SK-N-SH treated with all-trans-retinoic acid at 6 μM for 48 hours (cell line): Measurements from ENCODE around the gene FOXR1.
"Not testable (repeated sequence)": the region's sequence is repeated elsewhere in the genome, so short reads cannot be mapped to it uniquely, and the experiment has no call there.

Experiments used
- ATAC-seq: fragments of 200-7000 bp; cut with Tn5 transposase; 3 replicates; pipeline ENCODE4 v1.9.1; 2020; ENCODE audit warnings: mild to moderate bottlenecking, moderate library complexity
- ARNTL ChIP-seq: fragments of 450-650 bp; formaldehyde crosslinking; IDR thresholded peaks from 2 replicates; pipeline ENCODE4 v1.5.0; 2020; ENCODE audit warnings: low read depth, mild to moderate bottlenecking, moderate library complexity, borderline replicate concordance
- CSDC2 ChIP-seq: fragments of 250-450 bp; sonication (Bioruptor Pico); IDR thresholded peaks from 2 replicates; pipeline ENCODE4 v1.5.0; 2020; ENCODE audit warnings: mild to moderate bottlenecking, moderate library complexity
- ESRRG ChIP-seq: fragments of 250-450 bp; sonication (Bioruptor Pico); IDR thresholded peaks from 2 replicates; pipeline ENCODE4 v1.6.1; 2021; ENCODE audit warnings: mild to moderate bottlenecking
- GLIS3 ChIP-seq: fragments of 250-450 bp; sonication (Bioruptor Pico); IDR thresholded peaks from 2 replicates; pipeline ENCODE4 v1.5.0; 2020; ENCODE audit warnings: mild to moderate bottlenecking, moderate library complexity
- ISL1 ChIP-seq: fragments of 250-450 bp; sonication (Bioruptor Pico); IDR thresholded peaks from 2 replicates; pipeline ENCODE4 v2.1.2; 2022; ENCODE audit warnings: mild to moderate bottlenecking, moderate library complexity
- POU6F1 ChIP-seq: fragments of 250-450 bp; sonication (Bioruptor Pico); IDR thresholded peaks from 2 replicates; pipeline ENCODE4 v1.8.0; 2021; ENCODE audit warnings: low read depth, mild to moderate bottlenecking, moderate library complexity, borderline replicate concordance
- PPARA ChIP-seq: fragments of 250-450 bp; sonication (Bioruptor Pico); IDR thresholded peaks from 2 replicates; pipeline ENCODE4 v1.5.0; 2020; ENCODE audit warnings: mild to moderate bottlenecking, borderline replicate concordance
- RARB ChIP-seq: fragments of 250-450 bp; sonication (Bioruptor Pico); IDR thresholded peaks from 2 replicates; pipeline ENCODE4 v1.8.0; 2021; ENCODE audit warnings: mild to moderate bottlenecking, moderate library complexity
- SNAI2 ChIP-seq: fragments of 250-450 bp; sonication (Bioruptor Pico); IDR thresholded peaks from 2 replicates; pipeline ENCODE4 v1.5.0; 2020; ENCODE audit warnings: mild to moderate bottlenecking, moderate library complexity
- TCF4 ChIP-seq: fragments of 250-450 bp; sonication (Bioruptor Pico); IDR thresholded peaks from 2 replicates; pipeline ENCODE4 v1.8.0; 2021; ENCODE audit warnings: mild to moderate bottlenecking, moderate library complexity, borderline replicate concordance
- ZC3H10 ChIP-seq: fragments of 250-450 bp; sonication (Bioruptor Pico); IDR thresholded peaks from 2 replicates; pipeline ENCODE4 v1.5.1; 2021; ENCODE audit warnings: mild to moderate bottlenecking, moderate library complexity
- ZFP3 ChIP-seq: fragments of 250-450 bp; sonication (Bioruptor Pico); IDR thresholded peaks from 2 replicates; pipeline ENCODE4 v1.5.0; 2020; ENCODE audit warnings: mild to moderate bottlenecking, moderate library complexity
- ZFP30 ChIP-seq: fragments of 450-650 bp; formaldehyde crosslinking; IDR thresholded peaks from 2 replicates; pipeline ENCODE4 v1.5.0; 2022; ENCODE audit warnings: mild to moderate bottlenecking, moderate library complexity
- ZNF565 ChIP-seq: fragments of 450-650 bp; formaldehyde crosslinking; conservative IDR thresholded peaks from 2 replicates; pipeline ENCODE4 v1.5.0; 2020; ENCODE audit warnings: low read depth, mild to moderate bottlenecking, moderate library complexity
- ZNF70 ChIP-seq: fragments of 450-650 bp; formaldehyde crosslinking; IDR thresholded peaks from 2 replicates; pipeline ENCODE4 v1.5.0; 2020; ENCODE audit warnings: mild to moderate bottlenecking, moderate library complexity
- TF ChIP-seq, protein P1 (sequence below): fragments of 250-450 bp; sonication (Bioruptor Pico); IDR thresholded peaks from 2 replicates; pipeline ENCODE4 v1.5.0; 2020; ENCODE audit warnings: mild to moderate bottlenecking, moderate library complexity
- TF ChIP-seq, protein P2 (sequence below): fragments of 250-450 bp; sonication (Bioruptor Pico); IDR thresholded peaks from 2 replicates; pipeline ENCODE4 v1.5.1; 2021; ENCODE audit warnings: mild to moderate bottlenecking, moderate library complexity
- TF ChIP-seq, protein P3 (sequence below): fragments of 250-450 bp; sonication (Bioruptor Pico); IDR thresholded peaks from 2 replicates; pipeline ENCODE4 v1.8.0; 2020; ENCODE audit warnings: mild to moderate bottlenecking, moderate library complexity, borderline replicate concordance
- TF ChIP-seq, protein P4 (sequence below): fragments of 250-450 bp; sonication (Bioruptor Pico); IDR thresholded peaks from 2 replicates; pipeline ENCODE4 v1.5.1; 2020; ENCODE audit warnings: low read depth, mild to moderate bottlenecking, moderate library complexity

FOXR1 gene

DNA sequence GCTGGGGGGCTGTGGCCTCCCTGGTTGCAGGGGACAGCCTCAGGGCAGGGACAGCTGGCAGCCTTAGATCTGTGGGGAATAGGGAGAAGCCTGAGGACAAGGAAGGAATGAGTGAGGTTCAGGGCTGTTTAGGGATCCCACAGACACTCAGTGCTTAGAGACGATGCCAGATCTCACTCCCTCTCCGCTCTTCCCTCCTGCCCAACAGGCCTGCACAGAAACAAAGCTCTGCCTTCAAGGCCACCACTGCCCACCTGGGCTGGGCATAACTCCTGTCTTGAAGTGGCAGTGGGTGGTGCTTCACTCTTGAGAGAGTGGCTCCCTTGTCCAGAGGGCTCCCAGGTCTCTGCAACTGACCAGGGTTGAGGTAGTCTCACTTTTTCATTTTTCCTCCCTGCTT lies 13.3 kb downstream of the FOXR1 start:
- no peak; the same call in 2 of the 3 replicates for ATAC-seq
- TF ChIP-seq ESRRG (CRISPR knock-in tag) (no peak), ARNTL (CRISPR knock-in tag) (no peak), CSDC2 (CRISPR knock-in tag) (no peak), ZFP3 (CRISPR knock-in tag) (no peak), TCF4 (CRISPR knock-in tag) (no peak), SNAI2 (CRISPR knock-in tag) (no peak), ZC3H10 (no peak)
- TF ChIP-seq, protein P1, sequence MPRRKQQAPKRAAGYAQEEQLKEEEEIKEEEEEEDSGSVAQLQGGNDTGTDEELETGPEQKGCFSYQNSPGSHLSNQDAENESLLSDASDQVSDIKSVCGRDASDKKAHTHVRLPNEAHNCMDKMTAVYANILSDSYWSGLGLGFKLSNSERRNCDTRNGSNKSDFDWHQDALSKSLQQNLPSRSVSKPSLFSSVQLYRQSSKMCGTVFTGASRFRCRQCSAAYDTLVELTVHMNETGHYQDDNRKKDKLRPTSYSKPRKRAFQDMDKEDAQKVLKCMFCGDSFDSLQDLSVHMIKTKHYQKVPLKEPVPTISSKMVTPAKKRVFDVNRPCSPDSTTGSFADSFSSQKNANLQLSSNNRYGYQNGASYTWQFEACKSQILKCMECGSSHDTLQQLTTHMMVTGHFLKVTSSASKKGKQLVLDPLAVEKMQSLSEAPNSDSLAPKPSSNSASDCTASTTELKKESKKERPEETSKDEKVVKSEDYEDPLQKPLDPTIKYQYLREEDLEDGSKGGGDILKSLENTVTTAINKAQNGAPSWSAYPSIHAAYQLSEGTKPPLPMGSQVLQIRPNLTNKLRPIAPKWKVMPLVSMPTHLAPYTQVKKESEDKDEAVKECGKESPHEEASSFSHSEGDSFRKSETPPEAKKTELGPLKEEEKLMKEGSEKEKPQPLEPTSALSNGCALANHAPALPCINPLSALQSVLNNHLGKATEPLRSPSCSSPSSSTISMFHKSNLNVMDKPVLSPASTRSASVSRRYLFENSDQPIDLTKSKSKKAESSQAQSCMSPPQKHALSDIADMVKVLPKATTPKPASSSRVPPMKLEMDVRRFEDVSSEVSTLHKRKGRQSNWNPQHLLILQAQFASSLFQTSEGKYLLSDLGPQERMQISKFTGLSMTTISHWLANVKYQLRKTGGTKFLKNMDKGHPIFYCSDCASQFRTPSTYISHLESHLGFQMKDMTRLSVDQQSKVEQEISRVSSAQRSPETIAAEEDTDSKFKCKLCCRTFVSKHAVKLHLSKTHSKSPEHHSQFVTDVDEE (CRISPR knock-in tag) = no peak

DNA sequence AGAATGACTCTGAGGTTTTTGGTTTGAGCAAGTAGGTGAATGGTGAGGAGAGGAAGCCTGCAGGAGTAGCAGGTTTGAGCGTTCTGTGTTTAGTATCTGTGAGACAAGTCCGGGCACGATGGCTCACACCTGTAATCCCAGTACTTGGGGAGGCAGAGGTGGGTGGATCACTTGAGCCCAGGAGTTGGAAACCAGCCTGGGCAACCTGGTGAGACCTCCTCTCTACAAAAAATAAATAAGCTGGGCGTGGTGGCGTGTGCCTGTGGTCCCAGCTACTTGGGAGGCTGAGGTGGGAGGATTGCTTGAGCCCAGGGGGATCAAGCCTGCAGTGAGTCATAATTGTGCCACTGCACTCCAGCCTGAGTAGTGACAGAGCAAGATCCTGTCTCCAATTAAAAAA lies 16.7 kb downstream of the FOXR1 start:
- ATAC-seq = no peak
- TF ChIP-seq ZC3H10 = no peak
- no peak for TF ChIP-seq RARB (CRISPR knock-in tag)
- no peak for TF ChIP-seq ARNTL (CRISPR knock-in tag)
- TF ChIP-seq, all 23 proteins: peak for 0

DNA sequence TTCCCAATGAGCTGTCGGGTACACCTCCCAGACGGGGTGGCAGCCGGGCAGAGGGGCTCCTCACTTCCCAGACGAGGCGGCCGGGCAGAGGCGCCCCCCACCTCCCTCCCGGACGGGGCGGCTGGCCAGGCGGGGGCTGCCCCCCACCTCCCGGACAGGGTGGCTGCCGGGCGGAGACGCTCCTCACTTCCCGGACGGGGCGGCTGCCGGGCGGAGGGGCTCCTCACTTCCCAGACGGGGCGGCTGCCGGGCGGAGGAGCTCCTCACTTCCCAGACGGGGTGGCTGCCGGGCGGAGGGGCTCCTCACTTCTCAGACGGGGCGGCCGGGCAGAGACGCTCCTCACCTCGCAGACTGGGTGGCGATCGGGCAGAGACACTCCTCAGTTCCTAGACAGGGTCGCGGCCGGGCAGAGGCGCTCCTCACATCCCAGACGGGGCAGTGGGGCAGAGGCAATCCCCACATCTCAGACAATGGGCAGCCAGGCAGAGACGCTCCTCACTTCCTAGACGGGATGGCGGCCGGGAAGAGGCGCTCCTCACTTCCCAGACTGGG lies 20.0 kb downstream of the FOXR1 start:
- ATAC-seq = not testable (repeated sequence)

DNA sequence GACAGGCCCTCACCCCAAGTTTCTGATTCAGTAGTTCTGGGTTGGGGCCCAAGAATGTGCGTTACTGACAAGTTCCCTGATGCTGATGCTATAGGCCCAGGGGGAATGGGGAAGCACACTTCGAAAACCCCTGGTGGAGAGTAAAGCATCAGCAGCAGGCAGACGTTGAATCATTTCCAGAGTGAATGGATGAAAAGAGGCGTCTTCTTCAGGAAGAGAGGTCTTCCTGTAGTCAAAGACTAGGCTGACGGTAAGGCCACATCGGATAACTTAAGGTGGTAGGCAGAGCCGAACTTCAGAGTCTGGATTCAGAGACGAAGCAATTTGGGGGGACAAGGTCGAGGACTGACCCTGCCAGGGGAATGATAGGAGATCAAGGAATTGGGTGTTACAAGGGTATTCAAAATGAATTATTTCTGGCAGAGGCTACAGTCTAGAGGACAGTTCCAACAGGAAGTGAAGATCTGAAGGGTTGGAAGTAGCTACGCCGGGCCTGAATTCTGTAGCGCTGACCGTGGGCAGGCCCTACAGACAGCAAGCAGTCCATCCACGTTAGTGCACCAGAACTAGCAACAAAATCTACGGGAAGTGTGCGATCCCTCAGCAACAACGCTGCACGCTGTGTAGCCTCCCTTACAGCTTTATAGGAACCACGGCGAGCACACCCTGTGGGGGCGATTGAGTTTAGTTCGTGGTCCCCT lies 25.5 kb downstream of the FOXR1 start:
- peak; percentile 13 for ATAC-seq
- no peak for TF ChIP-seq ZNF565 (CRISPR knock-in tag)
- no peak for TF ChIP-seq SNAI2 (CRISPR knock-in tag)
- no peak for TF ChIP-seq ISL1 (CRISPR knock-in tag)
- TF ChIP-seq, protein P2, sequence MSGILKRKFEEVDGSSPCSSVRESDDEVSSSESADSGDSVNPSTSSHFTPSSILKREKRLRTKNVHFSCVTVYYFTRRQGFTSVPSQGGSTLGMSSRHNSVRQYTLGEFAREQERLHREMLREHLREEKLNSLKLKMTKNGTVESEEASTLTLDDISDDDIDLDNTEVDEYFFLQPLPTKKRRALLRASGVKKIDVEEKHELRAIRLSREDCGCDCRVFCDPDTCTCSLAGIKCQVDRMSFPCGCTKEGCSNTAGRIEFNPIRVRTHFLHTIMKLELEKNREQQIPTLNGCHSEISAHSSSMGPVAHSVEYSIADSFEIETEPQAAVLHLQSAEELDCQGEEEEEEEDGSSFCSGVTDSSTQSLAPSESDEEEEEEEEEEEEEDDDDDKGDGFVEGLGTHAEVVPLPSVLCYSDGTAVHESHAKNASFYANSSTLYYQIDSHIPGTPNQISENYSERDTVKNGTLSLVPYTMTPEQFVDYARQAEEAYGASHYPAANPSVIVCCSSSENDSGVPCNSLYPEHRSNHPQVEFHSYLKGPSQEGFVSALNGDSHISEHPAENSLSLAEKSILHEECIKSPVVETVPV = no peak
- no peak for TF ChIP-seq ZNF70
- no peak for TF ChIP-seq ZFP30 (CRISPR knock-in tag)
- TF ChIP-seq TCF4 (CRISPR knock-in tag) = no peak
- no peak for TF ChIP-seq ESRRG (CRISPR knock-in tag)
- no peak for TF ChIP-seq POU6F1 (CRISPR knock-in tag)
- no peak for TF ChIP-seq PPARA (CRISPR knock-in tag)
- TF ChIP-seq CSDC2 (CRISPR knock-in tag) = no peak
- TF ChIP-seq ARNTL (CRISPR knock-in tag) = no peak
- TF ChIP-seq, protein P3, sequence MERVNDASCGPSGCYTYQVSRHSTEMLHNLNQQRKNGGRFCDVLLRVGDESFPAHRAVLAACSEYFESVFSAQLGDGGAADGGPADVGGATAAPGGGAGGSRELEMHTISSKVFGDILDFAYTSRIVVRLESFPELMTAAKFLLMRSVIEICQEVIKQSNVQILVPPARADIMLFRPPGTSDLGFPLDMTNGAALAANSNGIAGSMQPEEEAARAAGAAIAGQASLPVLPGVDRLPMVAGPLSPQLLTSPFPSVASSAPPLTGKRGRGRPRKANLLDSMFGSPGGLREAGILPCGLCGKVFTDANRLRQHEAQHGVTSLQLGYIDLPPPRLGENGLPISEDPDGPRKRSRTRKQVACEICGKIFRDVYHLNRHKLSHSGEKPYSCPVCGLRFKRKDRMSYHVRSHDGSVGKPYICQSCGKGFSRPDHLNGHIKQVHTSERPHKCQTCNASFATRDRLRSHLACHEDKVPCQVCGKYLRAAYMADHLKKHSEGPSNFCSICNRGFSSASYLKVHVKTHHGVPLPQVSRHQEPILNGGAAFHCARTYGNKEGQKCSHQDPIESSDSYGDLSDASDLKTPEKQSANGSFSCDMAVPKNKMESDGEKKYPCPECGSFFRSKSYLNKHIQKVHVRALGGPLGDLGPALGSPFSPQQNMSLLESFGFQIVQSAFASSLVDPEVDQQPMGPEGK (CRISPR knock-in tag) = no peak
- TF ChIP-seq GLIS3 (CRISPR knock-in tag) = no peak
- no peak for TF ChIP-seq RARB (CRISPR knock-in tag)
- TF ChIP-seq, protein P4, sequence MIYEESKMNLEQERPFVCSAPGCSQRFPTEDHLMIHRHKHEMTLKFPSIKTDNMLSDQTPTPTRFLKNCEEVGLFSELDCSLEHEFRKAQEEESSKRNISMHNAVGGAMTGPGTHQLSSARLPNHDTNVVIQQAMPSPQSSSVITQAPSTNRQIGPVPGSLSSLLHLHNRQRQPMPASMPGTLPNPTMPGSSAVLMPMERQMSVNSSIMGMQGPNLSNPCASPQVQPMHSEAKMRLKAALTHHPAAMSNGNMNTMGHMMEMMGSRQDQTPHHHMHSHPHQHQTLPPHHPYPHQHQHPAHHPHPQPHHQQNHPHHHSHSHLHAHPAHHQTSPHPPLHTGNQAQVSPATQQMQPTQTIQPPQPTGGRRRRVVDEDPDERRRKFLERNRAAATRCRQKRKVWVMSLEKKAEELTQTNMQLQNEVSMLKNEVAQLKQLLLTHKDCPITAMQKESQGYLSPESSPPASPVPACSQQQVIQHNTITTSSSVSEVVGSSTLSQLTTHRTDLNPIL (CRISPR knock-in tag) = no peak
- TF ChIP-seq, protein P1 (CRISPR knock-in tag) = no peak
- TF ChIP-seq ZC3H10 = no peak
